Activated T-cell treated with anti-CD3 and anti-CD28 coated beads for 24 hours (primary cell): Measurements from ENCODE around the gene PRDM1.

Experiments used
- DNase-seq: peaks from one replicate; pipeline ENCODE4 v3.0.0-alpha.2; 2020; ENCODE audit warnings: low read depth

The PRDM1 gene

GRCh38 chr6:106116125-106116832 is 30.1 kb downstream of the PRDM1 start:
- no peak for DNase-seq

- peak; percentile 26 for DNase-seq
These were observed 31.4 kb downstream of the PRDM1 start for GRCh38 chr6:106117579-106117978.

- DNase-seq = no peak
These were observed 32.8 kb downstream of the PRDM1 start for GRCh38 chr6:106118835-106119431.

GRCh38 chr6:106119546-106119945 is 33.4 kb downstream of the PRDM1 start:
- DNase-seq = no peak

- no peak for DNase-seq
These were observed 33.9 kb downstream of the PRDM1 start for GRCh38 chr6:106120006-106120405.

- DNase-seq = no peak
These were observed 34.3 kb downstream of the PRDM1 start for GRCh38 chr6:106120406-106120805.

- DNase-seq = no peak
These were observed 36.3 kb downstream of the PRDM1 start for GRCh38 chr6:106122306-106122918.

GRCh38 chr6:106122938-106123656 is 37.0 kb downstream of the PRDM1 start:
- no peak for DNase-seq

- DNase-seq = no peak
These were observed 37.9 kb downstream of the PRDM1 start for GRCh38 chr6:106124015-106124414.

GRCh38 chr6:106124437-106125430 is 38.6 kb downstream of the PRDM1 start:
- DNase-seq = no peak

GRCh38 chr6:106125925-106126435 is 39.8 kb downstream of the PRDM1 start:
- no peak for DNase-seq

- no peak for DNase-seq
These were observed 40.3 kb downstream of the PRDM1 start for GRCh38 chr6:106126482-106126881.

GRCh38 chr6:106128981-106129781 is 43.0 kb downstream of the PRDM1 start:
- no peak for DNase-seq

GRCh38 chr6:106132153-106132698 is 46.1 kb downstream of the PRDM1 start:
- no peak for DNase-seq

- DNase-seq = no peak
These were observed 46.9 kb downstream of the PRDM1 start for GRCh38 chr6:106133040-106133439.

- no peak for DNase-seq
These were observed 48.1 kb downstream of the PRDM1 start for GRCh38 chr6:106134087-106134770.

- DNase-seq = no peak
These were observed 48.9 kb downstream of the PRDM1 start for GRCh38 chr6:106134906-106135634.

GRCh38 chr6:106135911-106136571 is 49.9 kb downstream of the PRDM1 start:
- no peak for DNase-seq
